Heart left ventricle (tissue), 16 donors: ENCODE results near the gene TRMO. TPM values are rescaled to one million over a fixed set of nuclear protein-coding genes. Genes with fewer than 3 reads are reported as not detected.
"Not testable (repeated sequence)": the region's sequence is repeated elsewhere in the genome, so short reads cannot be mapped to it uniquely, and the experiment has no call there.

Experiments used
- ATAC-seq, 4 donors: fragments of 200-7000 bp; cut with Tn5 transposase; one replicate each; pipeline ENCODE4 v1.9.1; 2020 to 2022; ENCODE audit warnings: moderate library complexity in 4 of 4, mild to moderate bottlenecking in 3 of 4, moderate number of reproducible peaks in 1 of 4
- DNase-seq, 5 donors: peaks; one replicate each; pipeline ENCODE4 v3.0.0-alpha.2; 2020
- H3K27ac ChIP-seq, 12 donors: fragments of 200-600 bp; sonication (generic) in 4 of 12; one replicate each; pipeline versions ENCODE4 v1.5.0 to v1.8.0; 2016 to 2022; ENCODE audit warnings: mild to moderate bottlenecking in 2 of 12
- H3K27me3 ChIP-seq, 9 donors: fragments of 200-600 bp; sonication (generic) in 2 of 9; one replicate each; pipeline versions ENCODE4 v1.5.1 to v1.8.0; 2016 to 2022; ENCODE audit warnings: mild to moderate bottlenecking in 3 of 9
- H3K36me3 ChIP-seq, 9 donors: fragments of 200-600 bp; sonication (generic) in 2 of 9; one replicate each; pipeline versions ENCODE4 v1.5.0 to v1.8.0; 2018 to 2022; ENCODE audit warnings: mild to moderate bottlenecking in 2 of 9
- H3K4me1 ChIP-seq, 12 donors: fragments of 200-600 bp; sonication (generic) in 4 of 12; one replicate each; pipeline versions ENCODE4 v1.5.0 to v1.8.0; 2016 to 2022; ENCODE audit warnings: mild to moderate bottlenecking in 3 of 12
- H3K4me3 ChIP-seq, 12 donors: fragments of 200-600 bp; sonication (generic) in 4 of 12; one replicate each; pipeline versions ENCODE4 v1.5.0 to v1.8.0; 2017 to 2022; ENCODE audit warnings: mild to moderate bottlenecking in 9 of 12, moderate library complexity in 4 of 12
- H3K9me3 ChIP-seq, 12 donors: fragments of 200-600 bp; sonication (generic) in 4 of 12; one replicate each; pipeline versions ENCODE4 v1.5.0 to v1.8.0; 2016 to 2022; ENCODE audit warnings: mild to moderate bottlenecking in 1 of 12
- CTCF ChIP-seq, 12 donors: fragments of 200-600 bp; sonication (generic) in 4 of 12; IDR thresholded peaks; one replicate each; pipeline versions ENCODE4 v1.5.0 to v1.8.0; 2018 to 2022; ENCODE audit warnings: antibody characterized with exemption in 12 of 12, mild to moderate bottlenecking in 5 of 12
- POLR2A ChIP-seq, 2 donors: fragments of 450-650 bp; IDR thresholded peaks; one replicate each; pipeline ENCODE4 v1.6.1; 2017; ENCODE audit warnings: antibody characterized with exemption in 2 of 2, mild to moderate bottlenecking in 2 of 2, moderate library complexity in 2 of 2
- WGBS, 4 donors: extraction: QIAGEN DNeasy Blood & Tissue Kit in 2 of 4; methylation state at CpG; one replicate each; pipeline versions ENCODE4 v1.1.5 to v1.1.7; 2013 to 2018; 5-methylcytosine and 5-hydroxymethylcytosine counted together
- intact Hi-C, 10 donors: fragments of 100-400 bp; cut with DNase I; formaldehyde crosslinking; loops; one replicate each; pipeline versions ENCODE4 v1.11.1 to v1.14.2; 2022
- polyA plus RNA-seq, 2 donors: library from polyadenylated mRNA; stranded (reverse); fragments of 200-250 nt; gene quantifications; one replicate each; pipeline ENCODE4 v1.2.3, GENCODE V29; 2013
- total RNA-seq, 9 donors: library from RNA; depleted of rRNA in 2 of 9; stranded (reverse); fragments of >200 nt in 2 of 9; fragmentation: NEBNext Ultra II Directional in 3 of 9; extraction: Animal tissue kit (Norgen Biotek cat#: 25700) in 3 of 9; gene quantifications; one replicate each; pipeline versions ENCODE4 v1.1.0 to v1.2.4, GENCODE V29; 2016 to 2023
- donor health status: ischemic (EF 13 %, LVEDD 7.1; RV severe dilation, severe dysfunction).
- donor health status: healthy with polysubstance abuse.
- donor health status: DM: no; HTN: yes; CAD: no.
- donor health status: DM: no; HTN: no; CAD: no.
- donor health status: ischemic (EF 25% LVEDD 6.9; RV normal size, moderate dysfunction).
- donor health status: ischemic (EF 25% LVEDD 5.7; RV mildly dilated, moderate dysfunction).
- donor health status: healthy.
- donor health status: DM: yes; HTN: yes; CAD: no.
- donor health status: ischemic (EF 35%, LVEDD 5.7; RV mildly dilated, moderate dysfunction).
- donor health status: nonischemic (EF 11% LVEDD 7.7; RV severe dilation, severe dysfunction).
- donor health status: DM: yes; HTN: yes; CAD: no.
- donor health status: PGD.
- donor health status: ischemic (EF 29% LVEDD 5.4; RV normal size, mild dysfunction).
- donor health status: nonischemic (EF 23%, LVEDD 6.1; RV moderate dilation, normal function).

Gene TRMO
- total and polyA plus RNA-seq, 11 donors = 2.8 to 23.3 (median 8.0) TPM

GRCh38 chr9:97958812-97959511, 36.7 kb upstream of the TRMO start:
- no peaks in the 10 kb centered on the region for H3K4me1 ChIP-seq
- TF ChIP-seq CTCF (IDR thresholded peaks at IDR 0.05) (no peak), POLR2A (IDR thresholded peaks at IDR 0.05) (no peak)
- no peaks in the 10 kb centered on the region for H3K27me3 ChIP-seq
- H3K27ac ChIP-seq = no peak overlapping the region
- ATAC-seq (no peak), DNase-seq (no peak)
- intact Hi-C loops = no loop called here
- no peaks in the 10 kb centered on the region for H3K9me3 ChIP-seq
- no peaks in the 10 kb centered on the region for H3K36me3 ChIP-seq
- no peak overlapping the region for H3K4me3 ChIP-seq
- WGBS, 4 donors = 73 to 77% (median 74%) methylated on average over 5 of the region's 5 CpGs

- no peak overlapping the region for H3K27ac ChIP-seq
- intact Hi-C loops = no loop called here
These were observed 34.0 kb upstream of the TRMO start for GRCh38 chr9:97956331-97956730.

DNA sequence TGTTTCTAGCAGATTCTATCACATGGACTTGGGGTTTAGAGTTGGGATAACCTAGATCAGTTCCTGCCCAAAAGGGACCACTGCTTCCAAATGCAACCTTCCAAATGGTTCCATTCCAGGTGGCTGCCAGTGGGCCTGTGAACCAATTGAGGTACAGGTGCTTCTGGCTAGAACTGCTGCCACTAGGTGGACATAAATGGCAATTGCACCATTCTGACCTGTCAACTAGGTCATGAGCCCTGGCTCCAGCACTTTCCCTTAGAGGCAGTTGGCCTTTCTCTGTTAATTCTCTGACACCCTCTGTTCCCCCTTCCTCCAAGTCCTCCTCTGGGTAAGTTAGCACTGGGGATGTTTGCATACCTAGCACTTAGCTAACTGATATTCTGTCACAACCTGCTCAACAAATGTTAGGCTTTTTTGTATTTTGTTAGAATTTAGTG, 32.3 kb upstream of the TRMO start:
- TF ChIP-seq CTCF (IDR thresholded peaks at IDR 0.05) (peak in 11 of 12 donors; percentile 23 to 58 (median 42)), POLR2A (IDR thresholded peaks at IDR 0.05) (no peak)
- H3K27me3 ChIP-seq = peaks cover 0 to 16% (median 5%) of the 10 kb centered on the region in 9 donors
- H3K36me3 ChIP-seq = no peaks in the 10 kb centered on the region
- no peaks in the 10 kb centered on the region for H3K4me1 ChIP-seq
- intact Hi-C loops = no loop called here
- no peak overlapping the region for H3K27ac ChIP-seq
- no peak overlapping the region for H3K4me3 ChIP-seq
- peak in 2 of 5 donors; percentile 19 to 27 for DNase-seq
- peak in 1 of 4 donors; percentile 64 for ATAC-seq
- no peaks in the 10 kb centered on the region for H3K9me3 ChIP-seq

More at GRCh38 chr9:97956331-97956730, 34.0 kb upstream of the TRMO start:
- DNase-seq = no peak
- no peak overlapping the region for H3K4me3 ChIP-seq
- H3K9me3 ChIP-seq = no peaks in the 10 kb centered on the region
- no peaks in the 10 kb centered on the region for H3K4me1 ChIP-seq
- no peak for TF ChIP-seq CTCF (IDR thresholded peaks at IDR 0.05)
- no peak for TF ChIP-seq POLR2A (IDR thresholded peaks at IDR 0.05)
- no peaks in the 10 kb centered on the region for H3K36me3 ChIP-seq
- ATAC-seq = no peak
- H3K27me3 ChIP-seq = peaks cover 0 to 7% (median 0%) of the 10 kb centered on the region in 9 donors

GRCh38 chr9:97950873-97951272, 28.6 kb upstream of the TRMO start:
- ATAC-seq, DNase-seq, H3K9me3 ChIP-seq, H3K4me3 ChIP-seq, H3K4me1 ChIP-seq, intact Hi-C loops, H3K27ac ChIP-seq, H3K36me3 ChIP-seq: not testable (repeated sequence)
- peaks cover 0 to 16% (median 5%) of the 10 kb centered on the region in 9 donors for H3K27me3 ChIP-seq
- WGBS, 4 donors = 84 to 89% (median 86%) methylated on average over 5 of the region's 5 CpGs; no CpG with 5 or more reads in 1 of the 4 donors

- ATAC-seq, DNase-seq, H3K4me3 ChIP-seq, H3K36me3 ChIP-seq, H3K4me1 ChIP-seq, intact Hi-C loops, H3K9me3 ChIP-seq, H3K27ac ChIP-seq: not testable (repeated sequence)
- WGBS, 4 donors = 43 to 70% (median 67%) methylated on average over 2 of the region's 2 CpGs
- peaks cover 0 to 16% (median 5%) of the 10 kb centered on the region in 9 donors for H3K27me3 ChIP-seq
These were observed 24.8 kb upstream of the TRMO start for GRCh38 chr9:97947094-97947493.

GRCh38 chr9:97945470-97945869, 23.2 kb upstream of the TRMO start:
- H3K4me3 ChIP-seq, H3K27ac ChIP-seq, DNase-seq, H3K36me3 ChIP-seq, H3K9me3 ChIP-seq, ATAC-seq, H3K4me1 ChIP-seq, intact Hi-C loops: not testable (repeated sequence)
- H3K27me3 ChIP-seq = peaks cover 0 to 10% (median 0%) of the 10 kb centered on the region in 9 donors
- WGBS, 4 donors = 74 to 83% (median 79%) methylated on average over 2 of the region's 2 CpGs
